Keratinocyte (primary cell): ENCODE data around the gene GATAD2B.
"Not testable (repeated sequence)": the region's sequence is repeated elsewhere in the genome, so short reads cannot be mapped to it uniquely, and the experiment has no call there.

ENCODE experiments used
- EZH2 ChIP-seq: IDR thresholded peaks from one replicate; pipeline ENCODE4 v1.6.1; 2012; ENCODE audit warnings: inconsistent platforms, mild to moderate bottlenecking, low read length, moderate library complexity
- TF ChIP-seq, protein P1 (sequence below), 3 experiments: IDR thresholded peaks in 1 of 3; conservative IDR thresholded peaks in 1 of 3; optimal IDR thresholded peaks in 1 of 3; 2 replicates in 2 of 3; 3 replicates in 1 of 3; pipeline versions ENCODE3 to v1.5.1; 2011; ENCODE audit warnings: low read length in 3 of 3, mild to moderate bottlenecking in 3 of 3, moderate library complexity in 2 of 3, control low read depth in 1 of 3, inconsistent platforms in 1 of 3; ENCODE audit not compliant: insufficient read depth in 2 of 3; ENCODE audit errors: extremely low read depth in 1 of 3

DNA sequence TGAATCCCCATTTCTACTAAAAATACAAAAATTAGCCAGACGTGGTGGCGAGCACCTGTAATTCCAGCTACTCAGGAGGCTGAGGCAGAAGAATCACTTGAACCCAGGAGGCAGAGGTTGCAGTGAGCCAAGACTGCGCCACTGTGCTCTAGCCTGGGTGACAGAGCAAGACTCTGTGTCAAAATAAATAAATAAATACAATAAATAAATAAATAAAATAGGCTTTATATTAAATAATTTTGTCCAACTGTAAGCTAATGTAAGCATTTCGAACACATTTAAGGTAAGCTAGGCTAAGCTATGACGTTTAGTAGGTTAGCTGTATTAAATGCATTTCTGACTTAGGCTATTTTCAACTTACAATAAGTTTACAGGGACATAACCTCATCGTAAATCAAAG is 12.2 kb downstream of the GATAD2B start:
- TF ChIP-seq, protein P1, sequence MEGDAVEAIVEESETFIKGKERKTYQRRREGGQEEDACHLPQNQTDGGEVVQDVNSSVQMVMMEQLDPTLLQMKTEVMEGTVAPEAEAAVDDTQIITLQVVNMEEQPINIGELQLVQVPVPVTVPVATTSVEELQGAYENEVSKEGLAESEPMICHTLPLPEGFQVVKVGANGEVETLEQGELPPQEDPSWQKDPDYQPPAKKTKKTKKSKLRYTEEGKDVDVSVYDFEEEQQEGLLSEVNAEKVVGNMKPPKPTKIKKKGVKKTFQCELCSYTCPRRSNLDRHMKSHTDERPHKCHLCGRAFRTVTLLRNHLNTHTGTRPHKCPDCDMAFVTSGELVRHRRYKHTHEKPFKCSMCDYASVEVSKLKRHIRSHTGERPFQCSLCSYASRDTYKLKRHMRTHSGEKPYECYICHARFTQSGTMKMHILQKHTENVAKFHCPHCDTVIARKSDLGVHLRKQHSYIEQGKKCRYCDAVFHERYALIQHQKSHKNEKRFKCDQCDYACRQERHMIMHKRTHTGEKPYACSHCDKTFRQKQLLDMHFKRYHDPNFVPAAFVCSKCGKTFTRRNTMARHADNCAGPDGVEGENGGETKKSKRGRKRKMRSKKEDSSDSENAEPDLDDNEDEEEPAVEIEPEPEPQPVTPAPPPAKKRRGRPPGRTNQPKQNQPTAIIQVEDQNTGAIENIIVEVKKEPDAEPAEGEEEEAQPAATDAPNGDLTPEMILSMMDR (optimal IDR thresholded peaks at IDR 0.05 in 1 of 3, IDR thresholded peaks at IDR 0.05 in 1 of 3, conservative IDR thresholded peaks at IDR 0.05 in 1 of 3; ENCODE audit: extremely low read depth in 1 of 3, insufficient read depth in 2 of 3, low read length in 3 of 3): not testable (repeated sequence)
- TF ChIP-seq EZH2: not testable (repeated sequence)
